Vagina (tissue), 2 donors: Measurements from ENCODE around the gene CNNM1. TPM values are rescaled to one million over a fixed set of nuclear protein-coding genes. Genes with fewer than 3 reads are reported as not detected.

Source experiments
- DNase-seq, 2 donors: peaks; one replicate each; pipeline ENCODE4 v3.0.0-alpha.2; 2017; ENCODE audit errors: extremely low spot score in 2 of 2
- H3K27ac ChIP-seq: fragments of 200-600 bp; sonication (generic); one replicate; pipeline ENCODE4 v1.5.1; 2019
- H3K27me3 ChIP-seq: fragments of 200-600 bp; sonication (generic); one replicate; pipeline ENCODE4 v1.5.1; 2019
- H3K36me3 ChIP-seq, 2 donors: fragments of 200-600 bp; sonication (generic); one replicate each; pipeline ENCODE4 v1.5.1; 2017 to 2019
- H3K4me1 ChIP-seq: fragments of 200-600 bp; sonication (generic); one replicate; pipeline ENCODE4 v1.5.1; 2019
- H3K4me3 ChIP-seq, 2 donors: fragments of 200-600 bp; sonication (generic); 1 replicate in 1 of 2; 2 replicates in 1 of 2; pipeline ENCODE4 v1.5.1; 2016 to 2019
- H3K9me3 ChIP-seq: fragments of 200-600 bp; sonication (generic); one replicate; pipeline ENCODE4 v1.5.1; 2019
- POLR2A ChIP-seq, 2 donors: fragments of 450-650 bp; IDR thresholded peaks; one replicate each; pipeline ENCODE4 v1.6.1; 2017; ENCODE audit warnings: antibody characterized with exemption in 2 of 2, mild to moderate bottlenecking in 2 of 2, moderate library complexity in 2 of 2
- POLR2AphosphoS5 ChIP-seq, 2 donors: sonication (generic); formaldehyde crosslinking; IDR thresholded peaks; one replicate each; pipeline ENCODE4 v1.9.0; 2017; ENCODE audit warnings: antibody characterized with exemption in 2 of 2, mild to moderate bottlenecking in 2 of 2, low read depth in 1 of 2; ENCODE audit not compliant: insufficient read depth in 1 of 2
- intact Hi-C: fragments of 100-400 bp; cut with DNase I; formaldehyde crosslinking; loops from one replicate; pipeline ENCODE4 v1.15.1; 2023
- total RNA-seq: library from RNA; depleted of rRNA; stranded (reverse); fragments of >200 nt; gene quantifications from one replicate; pipeline ENCODE4 v1.2.3, GENCODE V29; 2016
- TF ChIP-seq, protein P1 (sequence below), 3 experiments: fragments of 450-650 bp in 2 of 3; fragments of 200-600 bp in 1 of 3; sonication (generic) in 1 of 3; IDR thresholded peaks; one replicate each; pipeline ENCODE4 v1.5.1; 2017 to 2019; ENCODE audit warnings: antibody characterized with exemption in 3 of 3, mild to moderate bottlenecking in 2 of 3, moderate library complexity in 2 of 3

The CNNM1 gene
- total RNA-seq, 1 donor from 2014 or later = 2.5 TPM

DNA sequence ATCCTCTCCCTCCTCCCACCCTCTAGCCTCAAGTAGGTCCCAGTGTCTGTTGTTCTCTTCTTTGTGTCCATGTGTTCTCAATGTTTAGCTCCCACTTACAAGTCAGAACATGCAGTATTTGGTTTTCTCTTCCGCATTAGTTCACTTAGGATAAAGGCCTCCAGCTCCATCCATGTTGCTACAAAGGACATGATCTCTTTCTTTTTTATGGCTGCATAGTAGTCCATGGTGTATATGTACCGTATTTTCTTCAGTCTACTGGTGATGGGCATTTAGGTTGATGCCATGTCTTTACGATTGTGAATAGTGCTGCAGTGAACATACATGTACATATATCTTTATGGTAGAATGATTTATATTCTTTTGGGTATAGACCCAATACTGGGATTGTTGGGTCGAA is 102.9 kb downstream of the CNNM1 start:
- Histone ChIP-seq H3K4me1 (peaks cover 35% of the 10 kb centered on the region), H3K36me3 (peaks cover 0 to 7% of the 10 kb centered on the region in 2 donors), H3K27me3 (no peaks in the 10 kb centered on the region), H3K9me3 (no peaks in the 10 kb centered on the region), H3K27ac (no peak overlapping the region), H3K4me3 (peak overlapping the region in 1 of 2 donors; percentile 90)
- intact Hi-C loops = no loop called here
- TF ChIP-seq, protein P1, sequence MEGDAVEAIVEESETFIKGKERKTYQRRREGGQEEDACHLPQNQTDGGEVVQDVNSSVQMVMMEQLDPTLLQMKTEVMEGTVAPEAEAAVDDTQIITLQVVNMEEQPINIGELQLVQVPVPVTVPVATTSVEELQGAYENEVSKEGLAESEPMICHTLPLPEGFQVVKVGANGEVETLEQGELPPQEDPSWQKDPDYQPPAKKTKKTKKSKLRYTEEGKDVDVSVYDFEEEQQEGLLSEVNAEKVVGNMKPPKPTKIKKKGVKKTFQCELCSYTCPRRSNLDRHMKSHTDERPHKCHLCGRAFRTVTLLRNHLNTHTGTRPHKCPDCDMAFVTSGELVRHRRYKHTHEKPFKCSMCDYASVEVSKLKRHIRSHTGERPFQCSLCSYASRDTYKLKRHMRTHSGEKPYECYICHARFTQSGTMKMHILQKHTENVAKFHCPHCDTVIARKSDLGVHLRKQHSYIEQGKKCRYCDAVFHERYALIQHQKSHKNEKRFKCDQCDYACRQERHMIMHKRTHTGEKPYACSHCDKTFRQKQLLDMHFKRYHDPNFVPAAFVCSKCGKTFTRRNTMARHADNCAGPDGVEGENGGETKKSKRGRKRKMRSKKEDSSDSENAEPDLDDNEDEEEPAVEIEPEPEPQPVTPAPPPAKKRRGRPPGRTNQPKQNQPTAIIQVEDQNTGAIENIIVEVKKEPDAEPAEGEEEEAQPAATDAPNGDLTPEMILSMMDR (IDR thresholded peaks at IDR 0.05) = no peak
- no peak for TF ChIP-seq POLR2A (IDR thresholded peaks at IDR 0.05)
- TF ChIP-seq POLR2AphosphoS5 (IDR thresholded peaks at IDR 0.05; ENCODE audit: insufficient read depth in 1 of 2, low read depth in 1 of 2) = no peak
- DNase-seq = no peak

DNA sequence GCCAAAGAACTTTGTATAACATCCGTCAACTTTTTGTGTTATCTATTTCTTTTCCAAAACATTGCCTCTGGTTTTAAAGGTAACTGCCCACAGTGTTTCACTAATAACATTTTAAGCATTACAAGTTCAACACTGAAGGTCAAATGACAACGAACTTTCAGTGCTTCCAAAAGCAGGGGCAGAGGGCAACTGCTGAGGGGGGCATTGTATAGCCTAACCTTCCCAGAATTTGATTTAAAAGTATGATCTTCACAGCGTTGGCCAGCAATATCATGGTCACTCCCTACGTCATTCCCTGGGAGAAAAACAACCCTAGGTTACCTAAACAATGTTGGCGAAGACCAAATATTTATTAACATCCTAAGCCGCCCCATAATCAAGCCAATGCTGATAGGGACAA is 103.7 kb downstream of the CNNM1 start:
- TF ChIP-seq POLR2A (IDR thresholded peaks at IDR 0.05) (no peak), POLR2AphosphoS5 (IDR thresholded peaks at IDR 0.05; ENCODE audit: insufficient read depth in 1 of 2, low read depth in 1 of 2) (no peak)
- TF ChIP-seq, protein P1 (IDR thresholded peaks at IDR 0.05) = no peak
- peaks cover 0 to 7% of the 10 kb centered on the region in 2 donors for H3K36me3 ChIP-seq
- H3K4me1 ChIP-seq = peaks cover 35% of the 10 kb centered on the region
- no peaks in the 10 kb centered on the region for H3K9me3 ChIP-seq
- DNase-seq = no peak
- intact Hi-C loops = no loop called here
- no peaks in the 10 kb centered on the region for H3K27me3 ChIP-seq
- H3K4me3 ChIP-seq = no peak overlapping the region
- no peak overlapping the region for H3K27ac ChIP-seq

DNA sequence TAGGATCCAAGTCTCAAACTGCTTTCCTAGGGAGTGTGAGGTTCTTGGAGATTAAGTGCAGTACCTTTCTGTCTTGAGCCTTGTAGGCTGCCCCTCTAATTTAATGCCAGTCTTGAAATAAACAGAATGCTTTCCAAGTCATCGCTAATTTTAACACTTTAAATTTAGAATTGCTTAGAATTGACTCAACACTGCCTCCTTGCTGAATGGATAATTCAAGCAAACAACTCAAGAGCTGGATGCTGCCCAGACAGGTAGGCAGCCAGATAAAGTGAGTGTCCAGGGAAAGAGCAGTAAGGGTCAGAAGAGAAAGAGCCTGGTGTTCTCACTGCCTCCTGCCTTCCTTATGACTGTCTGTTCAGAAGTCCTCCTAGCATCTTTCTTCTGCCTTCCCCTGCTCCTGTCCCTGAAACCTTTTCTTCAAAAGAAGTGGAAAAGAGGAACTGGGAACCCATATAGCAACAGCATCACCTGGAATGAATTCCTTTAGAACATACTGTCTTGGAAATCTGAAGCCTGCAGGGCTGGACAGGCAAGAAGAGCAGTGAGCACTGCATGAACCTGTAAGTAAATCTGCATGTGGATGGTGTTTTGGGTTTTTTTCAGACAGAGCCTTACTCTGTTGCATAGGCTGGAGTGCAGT is 104.3 kb downstream of the CNNM1 start:
- TF ChIP-seq POLR2AphosphoS5 (IDR thresholded peaks at IDR 0.05; ENCODE audit: insufficient read depth in 1 of 2, low read depth in 1 of 2) = no peak
- TF ChIP-seq POLR2A (IDR thresholded peaks at IDR 0.05) = no peak
- TF ChIP-seq, protein P1 (IDR thresholded peaks at IDR 0.05) = no peak
- no peak for DNase-seq
- intact Hi-C loops = no loop called here
- Histone ChIP-seq H3K27me3 (no peaks in the 10 kb centered on the region), H3K9me3 (no peaks in the 10 kb centered on the region), H3K36me3 (peaks cover 0 to 7% of the 10 kb centered on the region in 2 donors), H3K27ac (no peak overlapping the region), H3K4me1 (peaks cover 35% of the 10 kb centered on the region), H3K4me3 (no peak overlapping the region)

DNA sequence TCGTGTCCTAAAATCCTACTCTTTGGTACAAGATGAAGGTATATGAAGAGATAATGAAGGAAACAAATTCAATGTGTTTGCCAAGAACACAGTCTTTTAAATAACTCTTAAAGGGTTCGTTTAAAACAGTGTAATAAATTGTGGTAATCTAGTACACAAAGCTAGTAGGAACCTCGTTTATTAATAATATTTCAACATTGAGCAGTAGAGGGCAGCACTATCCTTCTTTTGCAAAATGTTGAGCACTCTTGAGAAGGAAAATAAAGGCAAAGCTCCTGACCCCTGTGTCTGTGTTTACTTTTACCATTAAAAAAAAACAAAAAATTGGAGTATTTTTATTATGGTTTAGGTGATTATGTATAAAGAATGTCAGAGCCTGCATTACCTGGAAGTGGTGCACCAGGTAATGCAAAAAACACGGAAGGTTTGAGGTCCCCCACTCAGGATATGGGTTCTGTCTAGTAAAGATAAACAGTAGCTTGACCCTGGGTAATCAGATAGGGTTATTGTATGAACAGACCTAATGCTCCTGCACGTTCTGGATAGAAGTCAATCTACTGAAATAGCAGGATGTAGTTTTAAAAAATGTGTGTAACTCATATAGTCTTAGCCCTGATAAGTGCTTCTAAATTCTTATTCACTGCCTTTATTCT is 107.0 kb downstream of the CNNM1 start:
- no peak overlapping the region for H3K27ac ChIP-seq
- no peak overlapping the region for H3K4me3 ChIP-seq
- H3K9me3 ChIP-seq = no peaks in the 10 kb centered on the region
- intact Hi-C loops = loop anchor here (5.0 kb wide), 1 partner anchor 176 kb away; no protein-coding TSS in a partner anchor
- TF ChIP-seq, protein P1 (IDR thresholded peaks at IDR 0.05) = peak; percentile 18 to 51 (median 24)
- TF ChIP-seq POLR2A (IDR thresholded peaks at IDR 0.05) (no peak), POLR2AphosphoS5 (IDR thresholded peaks at IDR 0.05; ENCODE audit: insufficient read depth in 1 of 2, low read depth in 1 of 2) (no peak)
- H3K27me3 ChIP-seq = no peaks in the 10 kb centered on the region
- DNase-seq = no peak
- peaks cover 23% of the 10 kb centered on the region for H3K4me1 ChIP-seq
- H3K36me3 ChIP-seq = peaks cover 0 to 7% of the 10 kb centered on the region in 2 donors

DNA sequence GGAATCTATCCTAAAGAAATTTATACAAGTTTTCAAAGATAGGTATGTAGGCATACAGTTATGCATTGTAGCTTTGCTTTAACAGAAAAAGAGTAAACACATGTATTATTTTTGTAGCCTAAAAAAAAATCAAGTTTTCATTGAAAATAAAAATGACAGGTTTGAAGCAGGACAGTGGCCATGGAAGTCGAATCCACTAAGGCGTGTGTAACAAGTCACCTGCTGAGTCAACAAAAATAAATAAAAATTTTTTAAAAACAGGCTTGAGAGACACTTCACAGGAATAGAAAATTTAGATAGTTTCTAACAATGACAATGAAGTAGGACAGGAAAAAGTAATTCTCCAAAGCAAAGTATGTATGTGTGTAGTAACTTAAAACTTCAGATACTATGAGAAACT is 109.7 kb downstream of the CNNM1 start:
- TF ChIP-seq, protein P1 (IDR thresholded peaks at IDR 0.05) = no peak
- TF ChIP-seq POLR2AphosphoS5 (IDR thresholded peaks at IDR 0.05; ENCODE audit: insufficient read depth in 1 of 2, low read depth in 1 of 2) (no peak), POLR2A (IDR thresholded peaks at IDR 0.05) (no peak)
- H3K4me3 ChIP-seq = no peak overlapping the region
- H3K36me3 ChIP-seq = peaks cover 0 to 7% of the 10 kb centered on the region in 2 donors
- H3K4me1 ChIP-seq = peaks cover 9% of the 10 kb centered on the region
- H3K9me3 ChIP-seq = no peaks in the 10 kb centered on the region
- DNase-seq = no peak
- no peaks in the 10 kb centered on the region for H3K27me3 ChIP-seq
- intact Hi-C loops = loop anchor here (5.0 kb wide), 1 partner anchor 173 kb away; no protein-coding TSS in a partner anchor
- H3K27ac ChIP-seq = no peak overlapping the region
